HCT116 (cell line): Measurements from ENCODE around the gene TBL1X.

ENCODE experiments used
- EGR1 ChIP-seq: IDR thresholded peaks from 2 replicates; pipeline ENCODE4 v1.6.1; 2012; ENCODE audit warnings: low read depth
- ELF1 ChIP-seq: IDR thresholded peaks from 2 replicates; pipeline ENCODE4 v1.6.1; 2012; ENCODE audit warnings: low read depth, borderline replicate concordance
- POLR2A ChIP-seq: IDR thresholded peaks from 2 replicates; pipeline ENCODE4 v1.7.0; 2011; ENCODE audit warnings: borderline replicate concordance; ENCODE audit not compliant: insufficient read depth, insufficient read length; ENCODE audit errors: extremely low read depth
- RAD21 ChIP-seq: IDR thresholded peaks from 2 replicates; pipeline ENCODE4 v1.6.1; 2012; ENCODE audit warnings: low read depth, mild to moderate bottlenecking
- SIN3A ChIP-seq: IDR thresholded peaks from 2 replicates; pipeline ENCODE4 v1.6.1; 2012; ENCODE audit warnings: low read depth
- TCF7L2 ChIP-seq: IDR thresholded peaks from 2 replicates; pipeline ENCODE4 v1.7.0; 2011; ENCODE audit warnings: borderline replicate concordance, inconsistent platforms; ENCODE audit not compliant: insufficient read depth, insufficient read length; ENCODE audit errors: extremely low read depth
- TF ChIP-seq, protein P1 (sequence below): IDR thresholded peaks from 2 replicates; pipeline ENCODE4 v1.6.1; 2012
- TF ChIP-seq, protein P2 (sequence below), 3 experiments: fragments of 200-600 bp in 1 of 3; sonication (generic) in 1 of 3; IDR thresholded peaks in 2 of 3; conservative IDR thresholded peaks in 1 of 3; 2 replicates each; pipeline ENCODE4 v1.5.1; 2012 to 2017; ENCODE audit warnings: low read depth in 2 of 3, low read length in 2 of 3, antibody characterized with exemption in 1 of 3, borderline replicate concordance in 1 of 3, control low read depth in 1 of 3, mild to moderate bottlenecking in 1 of 3, mixed read lengths in 1 of 3, mixed run types in 1 of 3, moderate library complexity in 1 of 3; ENCODE audit not compliant: insufficient read depth in 1 of 3
- TF ChIP-seq, protein P3 (sequence below): IDR thresholded peaks from 2 replicates; pipeline ENCODE4 v1.6.1; 2012; ENCODE audit warnings: low read depth

DNA sequence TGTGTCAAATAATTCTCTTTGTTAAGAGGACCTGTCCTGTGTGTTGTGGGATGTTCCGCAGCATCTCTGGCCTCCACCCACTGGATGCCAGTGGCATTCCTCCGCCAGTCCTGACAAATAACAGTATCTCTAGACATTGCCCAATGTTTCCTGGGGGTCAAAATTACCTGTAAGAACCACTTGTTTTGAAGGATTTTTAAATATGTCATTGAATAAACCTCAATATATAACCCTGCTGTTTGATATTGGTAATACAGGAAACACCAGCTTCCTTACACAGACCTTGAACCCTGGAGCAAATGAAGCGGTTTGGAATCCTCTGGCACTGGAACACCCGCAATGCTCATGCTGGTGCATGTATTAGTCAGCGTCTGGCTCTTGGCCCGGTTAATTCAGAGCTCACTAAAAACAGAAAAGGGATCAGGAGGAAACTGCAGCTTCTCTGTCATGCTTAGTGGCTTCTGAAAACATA lies 101.3 kb downstream of the TBL1X start:
- TF ChIP-seq, protein P1, sequence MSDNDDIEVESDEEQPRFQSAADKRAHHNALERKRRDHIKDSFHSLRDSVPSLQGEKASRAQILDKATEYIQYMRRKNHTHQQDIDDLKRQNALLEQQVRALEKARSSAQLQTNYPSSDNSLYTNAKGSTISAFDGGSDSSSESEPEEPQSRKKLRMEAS: no peak
- TF ChIP-seq RAD21 (no peak), POLR2A (no peak), ELF1 (no peak), SIN3A (no peak), EGR1 (no peak), TCF7L2 (no peak)
- TF ChIP-seq, protein P2, sequence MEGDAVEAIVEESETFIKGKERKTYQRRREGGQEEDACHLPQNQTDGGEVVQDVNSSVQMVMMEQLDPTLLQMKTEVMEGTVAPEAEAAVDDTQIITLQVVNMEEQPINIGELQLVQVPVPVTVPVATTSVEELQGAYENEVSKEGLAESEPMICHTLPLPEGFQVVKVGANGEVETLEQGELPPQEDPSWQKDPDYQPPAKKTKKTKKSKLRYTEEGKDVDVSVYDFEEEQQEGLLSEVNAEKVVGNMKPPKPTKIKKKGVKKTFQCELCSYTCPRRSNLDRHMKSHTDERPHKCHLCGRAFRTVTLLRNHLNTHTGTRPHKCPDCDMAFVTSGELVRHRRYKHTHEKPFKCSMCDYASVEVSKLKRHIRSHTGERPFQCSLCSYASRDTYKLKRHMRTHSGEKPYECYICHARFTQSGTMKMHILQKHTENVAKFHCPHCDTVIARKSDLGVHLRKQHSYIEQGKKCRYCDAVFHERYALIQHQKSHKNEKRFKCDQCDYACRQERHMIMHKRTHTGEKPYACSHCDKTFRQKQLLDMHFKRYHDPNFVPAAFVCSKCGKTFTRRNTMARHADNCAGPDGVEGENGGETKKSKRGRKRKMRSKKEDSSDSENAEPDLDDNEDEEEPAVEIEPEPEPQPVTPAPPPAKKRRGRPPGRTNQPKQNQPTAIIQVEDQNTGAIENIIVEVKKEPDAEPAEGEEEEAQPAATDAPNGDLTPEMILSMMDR (IDR thresholded peaks at IDR 0.05 in 2 of 3, conservative IDR thresholded peaks at IDR 0.05 in 1 of 3; ENCODE audit: borderline replicate concordance in 1 of 3, insufficient read depth in 1 of 3, low read depth in 2 of 3, low read length in 2 of 3): no peak
- TF ChIP-seq, protein P3, sequence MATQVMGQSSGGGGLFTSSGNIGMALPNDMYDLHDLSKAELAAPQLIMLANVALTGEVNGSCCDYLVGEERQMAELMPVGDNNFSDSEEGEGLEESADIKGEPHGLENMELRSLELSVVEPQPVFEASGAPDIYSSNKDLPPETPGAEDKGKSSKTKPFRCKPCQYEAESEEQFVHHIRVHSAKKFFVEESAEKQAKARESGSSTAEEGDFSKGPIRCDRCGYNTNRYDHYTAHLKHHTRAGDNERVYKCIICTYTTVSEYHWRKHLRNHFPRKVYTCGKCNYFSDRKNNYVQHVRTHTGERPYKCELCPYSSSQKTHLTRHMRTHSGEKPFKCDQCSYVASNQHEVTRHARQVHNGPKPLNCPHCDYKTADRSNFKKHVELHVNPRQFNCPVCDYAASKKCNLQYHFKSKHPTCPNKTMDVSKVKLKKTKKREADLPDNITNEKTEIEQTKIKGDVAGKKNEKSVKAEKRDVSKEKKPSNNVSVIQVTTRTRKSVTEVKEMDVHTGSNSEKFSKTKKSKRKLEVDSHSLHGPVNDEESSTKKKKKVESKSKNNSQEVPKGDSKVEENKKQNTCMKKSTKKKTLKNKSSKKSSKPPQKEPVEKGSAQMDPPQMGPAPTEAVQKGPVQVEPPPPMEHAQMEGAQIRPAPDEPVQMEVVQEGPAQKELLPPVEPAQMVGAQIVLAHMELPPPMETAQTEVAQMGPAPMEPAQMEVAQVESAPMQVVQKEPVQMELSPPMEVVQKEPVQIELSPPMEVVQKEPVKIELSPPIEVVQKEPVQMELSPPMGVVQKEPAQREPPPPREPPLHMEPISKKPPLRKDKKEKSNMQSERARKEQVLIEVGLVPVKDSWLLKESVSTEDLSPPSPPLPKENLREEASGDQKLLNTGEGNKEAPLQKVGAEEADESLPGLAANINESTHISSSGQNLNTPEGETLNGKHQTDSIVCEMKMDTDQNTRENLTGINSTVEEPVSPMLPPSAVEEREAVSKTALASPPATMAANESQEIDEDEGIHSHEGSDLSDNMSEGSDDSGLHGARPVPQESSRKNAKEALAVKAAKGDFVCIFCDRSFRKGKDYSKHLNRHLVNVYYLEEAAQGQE: no peak
